DOHH2 (cell line): ENCODE results near the gene COBLL1.

ENCODE experiments used
- H3F3A ChIP-seq: fragments of 200-600 bp; sonication (generic), shearing (Covaris generic); 2 replicates; pipeline ENCODE4 v1.6.0; 2016; ENCODE audit warnings: antibody characterized with exemption, mild to moderate bottlenecking; ENCODE audit not compliant: control insufficient read depth, insufficient read depth
- H3K27ac ChIP-seq: fragments of 200-600 bp; sonication (generic); 2 replicates; pipeline ENCODE4 v1.5.1; 2014; ENCODE audit warnings: low read depth, mild to moderate bottlenecking, low read length, moderate library complexity
- H3K27me3 ChIP-seq: fragments of 200-600 bp; sonication (generic); 2 replicates; pipeline ENCODE4 v1.6.1; 2014; ENCODE audit warnings: mild to moderate bottlenecking, low read length, mixed read lengths; ENCODE audit not compliant: control insufficient read depth
- H3K36me3 ChIP-seq: fragments of 200-600 bp; sonication (generic); 2 replicates; pipeline ENCODE4 v1.6.1; 2014; ENCODE audit warnings: mild to moderate bottlenecking, low read length, moderate library complexity, mixed read lengths; ENCODE audit not compliant: control insufficient read depth
- H3K4me1 ChIP-seq: fragments of 200-600 bp; sonication (generic); 2 replicates; pipeline ENCODE4 v1.6.1; 2014; ENCODE audit warnings: mild to moderate bottlenecking, low read length, mixed read lengths; ENCODE audit not compliant: control insufficient read depth
- H3K4me2 ChIP-seq: fragments of 200-600 bp; sonication (generic); 2 replicates; pipeline ENCODE4 v1.6.0; 2014; ENCODE audit warnings: mild to moderate bottlenecking, low read length, moderate library complexity
- H3K4me3 ChIP-seq: fragments of 200-600 bp; sonication (generic); 2 replicates; pipeline ENCODE4 v1.5.1; 2014; ENCODE audit warnings: mild to moderate bottlenecking, low read length, mixed read lengths
- H3K79me2 ChIP-seq: fragments of 200-600 bp; sonication (generic); 2 replicates; pipeline ENCODE4 v1.6.1; 2014; ENCODE audit warnings: mild to moderate bottlenecking, low read length, mixed read lengths; ENCODE audit not compliant: control insufficient read depth
- H3K9me2 ChIP-seq: fragments of 200-600 bp; sonication (generic); replicated peaks from 2 replicates; pipeline ENCODE4 v1.6.1; 2014; ENCODE audit warnings: mild to moderate bottlenecking, low read length, mixed read lengths; ENCODE audit not compliant: control insufficient read depth
- H3K9me3 ChIP-seq: fragments of 200-600 bp; sonication (generic); 2 replicates; pipeline ENCODE4 v1.6.1; 2014; ENCODE audit warnings: antibody characterized with exemption, low read length, mixed read lengths; ENCODE audit not compliant: control insufficient read depth, insufficient read depth
- H4K20me1 ChIP-seq: fragments of 200-600 bp; sonication (generic); 2 replicates; pipeline ENCODE4 v1.6.0; 2014; ENCODE audit warnings: low read depth, mild to moderate bottlenecking, antibody characterized with exemption, low read length, moderate library complexity; ENCODE audit not compliant: control insufficient read depth, insufficient read depth
- EZH2phosphoT487 ChIP-seq: fragments of 200-600 bp; sonication (generic); IDR thresholded peaks from 2 replicates; pipeline ENCODE4 v1.6.1; 2017; ENCODE audit warnings: borderline replicate concordance, mild to moderate bottlenecking, antibody characterized with exemption, low read length, moderate library complexity, mixed read lengths
- TF ChIP-seq, protein P1 (sequence below): fragments of 200-600 bp; sonication (generic); IDR thresholded peaks from one replicate; pipeline ENCODE4 v1.5.1; 2014; ENCODE audit warnings: antibody characterized with exemption, mild to moderate bottlenecking, low read depth, low read length; ENCODE audit not compliant: poor library complexity, severe bottlenecking

COBLL1 gene

DNA sequence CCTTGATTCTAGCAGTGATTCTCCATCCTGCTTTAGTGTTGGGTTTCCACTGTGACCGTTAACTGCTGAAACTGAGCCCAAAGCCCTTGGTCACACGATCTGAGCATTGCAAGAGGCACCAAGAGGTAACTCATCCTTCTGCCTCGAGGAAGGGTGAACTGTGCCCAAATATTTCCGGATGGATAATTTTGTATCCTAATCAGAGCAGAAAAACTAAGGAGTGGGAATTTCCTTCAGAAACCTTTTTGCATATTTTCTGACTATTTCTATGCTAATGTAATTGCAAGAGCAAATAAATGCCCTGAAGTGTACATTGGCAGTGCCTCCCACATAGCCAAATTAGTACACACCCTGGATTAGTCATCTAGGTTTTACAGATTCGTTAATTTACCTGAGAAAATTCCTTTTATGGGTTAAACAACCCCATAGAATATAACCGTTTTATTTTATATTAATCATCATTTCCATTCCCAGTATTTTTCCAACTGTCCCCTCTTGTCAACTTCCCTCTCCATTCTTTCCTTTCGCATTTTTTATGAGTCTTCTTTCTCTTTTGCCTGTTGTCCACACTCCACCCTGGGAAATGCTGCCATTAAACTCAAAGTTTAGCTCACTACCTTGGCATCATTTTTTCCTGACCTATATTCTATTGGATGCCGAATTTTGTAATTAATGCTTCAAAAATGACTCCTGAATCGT, 31.7 kb upstream of the COBLL1 start:
- Histone ChIP-seq H3K27ac (no peak overlapping the region), H3F3A (no peaks in the 10 kb centered on the region), H3K79me2 (no peaks in the 10 kb centered on the region), H3K4me1 (peaks cover 3% of the 10 kb centered on the region; the same call in 1 of the 2 replicates), H3K9me3 (no peaks in the 10 kb centered on the region), H3K4me3 (no peak overlapping the region), H3K4me2 (no peak overlapping the region), H3K9me2 (no peaks in the 10 kb centered on the region; the same call in 1 of the 2 replicates), H3K27me3 (no peaks in the 10 kb centered on the region), H4K20me1 (no peaks in the 10 kb centered on the region), H3K36me3 (no peaks in the 10 kb centered on the region)
- TF ChIP-seq EZH2phosphoT487 = no peak
- TF ChIP-seq, protein P1, sequence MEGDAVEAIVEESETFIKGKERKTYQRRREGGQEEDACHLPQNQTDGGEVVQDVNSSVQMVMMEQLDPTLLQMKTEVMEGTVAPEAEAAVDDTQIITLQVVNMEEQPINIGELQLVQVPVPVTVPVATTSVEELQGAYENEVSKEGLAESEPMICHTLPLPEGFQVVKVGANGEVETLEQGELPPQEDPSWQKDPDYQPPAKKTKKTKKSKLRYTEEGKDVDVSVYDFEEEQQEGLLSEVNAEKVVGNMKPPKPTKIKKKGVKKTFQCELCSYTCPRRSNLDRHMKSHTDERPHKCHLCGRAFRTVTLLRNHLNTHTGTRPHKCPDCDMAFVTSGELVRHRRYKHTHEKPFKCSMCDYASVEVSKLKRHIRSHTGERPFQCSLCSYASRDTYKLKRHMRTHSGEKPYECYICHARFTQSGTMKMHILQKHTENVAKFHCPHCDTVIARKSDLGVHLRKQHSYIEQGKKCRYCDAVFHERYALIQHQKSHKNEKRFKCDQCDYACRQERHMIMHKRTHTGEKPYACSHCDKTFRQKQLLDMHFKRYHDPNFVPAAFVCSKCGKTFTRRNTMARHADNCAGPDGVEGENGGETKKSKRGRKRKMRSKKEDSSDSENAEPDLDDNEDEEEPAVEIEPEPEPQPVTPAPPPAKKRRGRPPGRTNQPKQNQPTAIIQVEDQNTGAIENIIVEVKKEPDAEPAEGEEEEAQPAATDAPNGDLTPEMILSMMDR = no peak

DNA sequence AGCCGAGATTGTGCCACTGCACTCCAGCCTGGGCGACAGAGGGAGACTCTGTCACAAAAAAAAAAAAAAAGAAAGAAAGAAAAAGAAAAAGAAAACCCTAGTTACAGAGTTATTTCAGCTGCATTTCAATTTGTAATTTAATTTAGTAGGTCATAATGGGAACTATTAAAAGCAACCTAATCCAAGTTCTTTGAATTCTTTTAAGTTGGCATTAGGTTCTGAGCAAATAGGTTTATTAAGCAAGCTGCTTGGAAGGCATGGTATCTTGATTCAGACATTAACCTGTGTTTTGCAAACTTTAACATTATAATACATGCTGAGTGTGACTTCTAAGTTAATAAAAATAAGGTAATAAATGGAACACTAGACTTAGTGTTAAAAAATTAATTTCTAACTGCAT, 29.8 kb upstream of the COBLL1 start:
- peaks cover 6% of the 10 kb centered on the region for H3K4me1 ChIP-seq
- H3K36me3 ChIP-seq = no peaks in the 10 kb centered on the region
- H3K79me2 ChIP-seq = no peaks in the 10 kb centered on the region
- TF ChIP-seq, protein P1 = no peak
- no peak for TF ChIP-seq EZH2phosphoT487
- no peak overlapping the region for H3K27ac ChIP-seq
- no peaks in the 10 kb centered on the region for H3F3A ChIP-seq
- H4K20me1 ChIP-seq = no peaks in the 10 kb centered on the region
- no peak overlapping the region for H3K4me3 ChIP-seq
- no peaks in the 10 kb centered on the region; the same call in 1 of the 2 replicates for H3K9me2 ChIP-seq
- no peaks in the 10 kb centered on the region for H3K27me3 ChIP-seq
- no peak overlapping the region for H3K4me2 ChIP-seq
- no peaks in the 10 kb centered on the region for H3K9me3 ChIP-seq

DNA sequence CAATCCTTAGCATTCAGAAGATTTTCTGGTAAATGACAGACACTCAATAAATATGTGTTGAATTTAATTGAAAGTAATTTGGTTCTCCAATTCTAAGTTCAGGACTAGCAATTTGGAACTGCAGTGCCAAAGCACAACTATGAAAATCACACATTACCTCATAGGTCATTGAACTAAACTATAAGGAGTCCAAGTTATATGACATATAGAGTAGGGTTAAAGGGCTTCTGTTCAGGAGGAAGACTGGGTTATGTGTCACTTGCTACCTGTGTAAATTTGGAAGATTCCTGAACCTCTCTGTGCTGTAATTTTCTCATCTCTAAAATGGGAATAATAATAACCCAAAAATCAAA, 27.8 kb upstream of the COBLL1 start:
- Histone ChIP-seq H3K27ac (no peak overlapping the region), H4K20me1 (no peaks in the 10 kb centered on the region), H3F3A (no peaks in the 10 kb centered on the region), H3K27me3 (no peaks in the 10 kb centered on the region), H3K4me1 (peaks cover 12% of the 10 kb centered on the region), H3K9me2 (no peaks in the 10 kb centered on the region), H3K79me2 (no peaks in the 10 kb centered on the region), H3K4me2 (no peak overlapping the region), H3K36me3 (no peaks in the 10 kb centered on the region), H3K4me3 (no peak overlapping the region), H3K9me3 (no peaks in the 10 kb centered on the region)
- TF ChIP-seq EZH2phosphoT487 = no peak
- TF ChIP-seq, protein P1 = no peak
